GM23338 (cell line): ENCODE data around the gene FMO2. TPM values are rescaled to one million over a fixed set of nuclear protein-coding genes. Genes with fewer than 3 reads are reported as not detected.

Experiments used
- ATAC-seq: fragments of 200-7000 bp; cut with Tn5 transposase; 3 replicates; pipeline ENCODE4 v1.9.1; 2020
- DNase-seq: peaks from one replicate; pipeline ENCODE4 v3.0.0-alpha.2; 2015; ENCODE audit warnings: low spot score
- H2AFZ ChIP-seq: fragments of 200-600 bp; sonication (generic); 2 replicates; pipeline ENCODE4 v1.8.0; 2016; ENCODE audit warnings: antibody characterized with exemption, mild to moderate bottlenecking, moderate library complexity
- H3F3A ChIP-seq: fragments of 200-600 bp; sonication (generic); replicated peaks from 2 replicates; pipeline ENCODE4 v1.8.0; 2017; ENCODE audit warnings: antibody characterized with exemption, mixed run types, low read depth
- H3K27ac ChIP-seq: fragments of 200-600 bp; sonication (generic); 2 replicates; pipeline ENCODE4 v1.6.1; 2016; ENCODE audit warnings: low read depth
- H3K27me3 ChIP-seq: fragments of 200-600 bp; sonication (generic); 2 replicates; pipeline ENCODE4 v1.8.0; 2016; ENCODE audit warnings: mild to moderate bottlenecking, mixed run types, moderate library complexity; ENCODE audit not compliant: insufficient read depth
- H3K36me3 ChIP-seq: fragments of 200-600 bp; sonication (generic); 2 replicates; pipeline ENCODE4 v1.8.0; 2016; ENCODE audit warnings: mild to moderate bottlenecking; ENCODE audit not compliant: insufficient read depth
- H3K4me1 ChIP-seq: fragments of 200-600 bp; sonication (generic); 2 replicates; pipeline ENCODE4 v1.8.0; 2016; ENCODE audit warnings: mild to moderate bottlenecking, moderate library complexity; ENCODE audit not compliant: insufficient read depth
- H3K4me2 ChIP-seq: fragments of 200-600 bp; sonication (generic); 2 replicates; pipeline ENCODE4 v1.7.1; 2017; ENCODE audit warnings: mixed run types
- H3K4me3 ChIP-seq: fragments of 200-600 bp; sonication (generic); 2 replicates; pipeline ENCODE4 v1.6.1; 2016; ENCODE audit warnings: mixed run types
- H3K79me2 ChIP-seq: fragments of 200-600 bp; sonication (generic); replicated peaks from 2 replicates; pipeline ENCODE4 v1.8.0; 2017; ENCODE audit warnings: mild to moderate bottlenecking; ENCODE audit not compliant: insufficient read depth
- H3K9me2 ChIP-seq: fragments of 200-600 bp; sonication (generic); 2 replicates; pipeline ENCODE4 v1.8.0; 2017; ENCODE audit not compliant: insufficient read depth
- H4K20me1 ChIP-seq: fragments of 200-600 bp; sonication (generic); replicated peaks from 2 replicates; pipeline ENCODE4 v1.8.0; 2017; ENCODE audit warnings: mild to moderate bottlenecking; ENCODE audit not compliant: insufficient read depth
- H3K27ac Mint-ChIP-seq: 2 replicates; pipeline ENCODE4 v1.8.0; 2020; ENCODE audit warnings: inconsistent platforms, mild to moderate bottlenecking, moderate library complexity, mixed read lengths
- H3K27me3 Mint-ChIP-seq: 3 replicates; pipeline ENCODE4 v1.8.0; 2022; ENCODE audit warnings: low read depth, mild to moderate bottlenecking, moderate library complexity, mixed read lengths, inconsistent platforms; ENCODE audit not compliant: insufficient read depth, poor library complexity
- H3K36me3 Mint-ChIP-seq: 3 replicates; pipeline ENCODE4 v1.8.0; 2021; ENCODE audit warnings: low read depth, mild to moderate bottlenecking, inconsistent platforms, moderate library complexity, mixed read lengths
- H3K4me1 Mint-ChIP-seq: 3 replicates; pipeline ENCODE4 v1.8.0; 2020; ENCODE audit warnings: mild to moderate bottlenecking, inconsistent platforms, mixed read lengths
- H3K4me3 Mint-ChIP-seq: 3 replicates; pipeline ENCODE4 v1.8.0; 2021; ENCODE audit warnings: moderate library complexity, mild to moderate bottlenecking, inconsistent platforms, mixed read lengths
- H3K9me3 Mint-ChIP-seq: 3 replicates; pipeline ENCODE4 v1.8.0; 2020; ENCODE audit warnings: moderate library complexity, mild to moderate bottlenecking, inconsistent platforms, mixed read lengths
- CREB1 ChIP-seq: fragments of 250-450 bp; sonication (Bioruptor Pico); IDR thresholded peaks from 2 replicates; pipeline ENCODE4 v1.5.0; 2020; ENCODE audit warnings: low read depth, mild to moderate bottlenecking, moderate library complexity
- CTCF ChIP-seq, 2 experiments: fragments of 200-600 bp in 1 of 2; sonication (generic) in 1 of 2; conservative IDR thresholded peaks; 2 replicates each; pipeline versions ENCODE4 v1.5.1 to v1.6.1; 2016 to 2017; ENCODE audit warnings: antibody characterized with exemption in 2 of 2, low read depth in 2 of 2, mild to moderate bottlenecking in 2 of 2, moderate library complexity in 1 of 2
- ETS1 ChIP-seq: IDR thresholded peaks from 2 replicates; pipeline ENCODE4 v1.6.1; 2016; ENCODE audit warnings: antibody characterized with exemption
- EZH2 ChIP-seq: fragments of 200-600 bp; sonication (generic); IDR thresholded peaks from one replicate; pipeline ENCODE4 v1.8.0; 2017; ENCODE audit warnings: antibody characterized with exemption, mild to moderate bottlenecking, low read depth; ENCODE audit not compliant: unreplicated experiment
- EZH2phosphoT487 ChIP-seq: fragments of 200-600 bp; sonication (generic); IDR thresholded peaks from one replicate; pipeline ENCODE4 v1.8.1; 2018; ENCODE audit warnings: antibody characterized with exemption; ENCODE audit not compliant: unreplicated experiment
- JUNB ChIP-seq: IDR thresholded peaks from one replicate; pipeline ENCODE4 v1.6.1; 2016; ENCODE audit warnings: antibody characterized with exemption; ENCODE audit not compliant: unreplicated experiment
- NANOG ChIP-seq: IDR thresholded peaks from 2 replicates; pipeline ENCODE4 v1.6.1; 2016; ENCODE audit warnings: antibody characterized with exemption, borderline replicate concordance
- POLR2AphosphoS5 ChIP-seq: IDR thresholded peaks from 2 replicates; pipeline ENCODE4 v1.6.1; 2016; ENCODE audit warnings: antibody characterized with exemption, low read depth
- REST ChIP-seq: IDR thresholded peaks from one replicate; pipeline ENCODE4 v1.6.1; 2018; ENCODE audit warnings: antibody characterized with exemption; ENCODE audit not compliant: unreplicated experiment
- STAT1 ChIP-seq: IDR thresholded peaks from one replicate; pipeline ENCODE4 v1.6.1; 2016; ENCODE audit warnings: antibody characterized with exemption; ENCODE audit not compliant: unreplicated experiment
- ZNF114 ChIP-seq: fragments of 250-450 bp; sonication (Bioruptor Pico); IDR thresholded peaks from 2 replicates; pipeline ENCODE4 v1.5.0; 2020; ENCODE audit warnings: mild to moderate bottlenecking, moderate library complexity
- ZNF331 ChIP-seq: fragments of 250-450 bp; sonication (Bioruptor Pico); IDR thresholded peaks from 2 replicates; pipeline ENCODE4 v1.5.0; 2020; ENCODE audit warnings: low read depth, mild to moderate bottlenecking, moderate library complexity
- ZNF462 ChIP-seq: fragments of 250-450 bp; sonication (Bioruptor Pico); IDR thresholded peaks from 2 replicates; pipeline ENCODE4 v1.5.0; 2020; ENCODE audit warnings: mild to moderate bottlenecking, moderate library complexity
- polyA plus RNA-seq: library from polyadenylated mRNA; unstranded; fragments of >200 nt; fragmentation: Nextera tagmentation; extraction: Ambion mirVana; gene quantifications from 2 replicates; pipeline ENCODE4 v1.2.1, GENCODE V29; 2016
- total RNA-seq: library from RNA; depleted of rRNA; stranded (reverse); fragments of >200 nt; shearing (Covaris generic); gene quantifications from 2 replicates; pipeline ENCODE4 v1.2.3, GENCODE V29; 2014

FMO2 gene
- total and polyA plus RNA-seq, 2 experiments from 2014 or later = 0.31 TPM; not detected in 1

GRCh38 chr1:171207377-171207776 lies 22.3 kb downstream of the FMO2 start:
- ATAC-seq (no peak), DNase-seq (no peak)
- H3K4me2 ChIP-seq = no peak overlapping the region
- Mint-ChIP-seq H3K4me3 (no peak overlapping the region), H3K27ac (peak overlapping the region; percentile 11; the same call in 1 of the 2 replicates), H3K27me3 (peaks cover 2% of the 10 kb centered on the region), H3K4me1 (peaks cover 9% of the 10 kb centered on the region; the same call in 2 of the 3 replicates), H3K9me3 (no peaks in the 10 kb centered on the region), H3K36me3 (no peaks in the 10 kb centered on the region)
- no peaks in the 10 kb centered on the region for H3F3A ChIP-seq
- peaks cover 11% of the 10 kb centered on the region; the same call in 1 of the 2 replicates for H3K9me2 ChIP-seq
- H3K27me3 ChIP-seq = no peaks in the 10 kb centered on the region
- H2AFZ ChIP-seq = no peak overlapping the region
- H3K4me3 ChIP-seq = no peak overlapping the region
- peaks cover 12% of the 10 kb centered on the region for H3K4me1 ChIP-seq
- H3K36me3 ChIP-seq = no peaks in the 10 kb centered on the region
- no peak for TF ChIP-seq EZH2phosphoT487
- no peak for TF ChIP-seq POLR2AphosphoS5
- TF ChIP-seq CREB1 (CRISPR knock-in tag) = no peak
- no peak for TF ChIP-seq ZNF462 (CRISPR knock-in tag)
- no peak for TF ChIP-seq ZNF114 (CRISPR knock-in tag)
- TF ChIP-seq STAT1 = no peak
- TF ChIP-seq ZNF331 (CRISPR knock-in tag) = no peak
- TF ChIP-seq NANOG = no peak
- TF ChIP-seq REST = no peak
- TF ChIP-seq CTCF (conservative IDR thresholded peaks at IDR 0.05; ENCODE audit: low read depth in 2 of 2) = no peak
- no peak for TF ChIP-seq EZH2
- TF ChIP-seq JUNB = no peak
- no peak for TF ChIP-seq ETS1
- no peaks in the 10 kb centered on the region for H3K79me2 ChIP-seq
- H3K27ac ChIP-seq = no peak overlapping the region
- no peaks in the 10 kb centered on the region for H4K20me1 ChIP-seq
